Naive thymus-derived CD4-positive, alpha-beta T cell (primary cell): ENCODE data around the gene DIRAS1. TPM values are rescaled to one million over a fixed set of nuclear protein-coding genes. Genes with fewer than 3 reads are reported as not detected.
A peak's percentile ranks its signal among the peaks of the same experiment; 100 is the strongest.

Experiments
- ATAC-seq: fragments of 150-1000 bp; cut with Tn5 transposase; 2 replicates; pipeline ENCODE4 v1.10.0; 2021; ENCODE audit warnings: mild to moderate bottlenecking, moderate library complexity
- CTCF ChIA-PET: fragments of 350-600 bp; sonication (Branson Sonifier 250); formaldehyde crosslinking; loops from one replicate; lab custom pipeline; 2021; ENCODE audit warnings: antibody characterized with exemption; lab: Charles Lee
- POLR2A ChIA-PET: fragments of 350-600 bp; sonication (Branson Sonifier 250); formaldehyde crosslinking; loops from one replicate; lab custom pipeline; 2021; ENCODE audit warnings: antibody characterized with exemption, inconsistent platforms; lab: Charles Lee
- DNase-seq, 9 donors: peaks; one replicate each; pipeline versions ENCODE4 v3.0.0 to v3.0.0-alpha.2; 2020 to 2022; ENCODE audit warnings: mixed read lengths in 1 of 9
- H3K27ac ChIP-seq: one replicate; pipeline ENCODE4 v1.7.0; 2013; ENCODE audit warnings: mild to moderate bottlenecking, low read depth, low read length, moderate library complexity
- H3K27me3 ChIP-seq, 2 donors: one replicate each; pipeline ENCODE4 v1.7.0; 2013; ENCODE audit warnings: low read length in 2 of 2, mild to moderate bottlenecking in 2 of 2, moderate library complexity in 2 of 2; ENCODE audit not compliant: control insufficient read depth in 2 of 2, insufficient read depth in 2 of 2
- H3K36me3 ChIP-seq, 3 experiments: 1 replicate in 2 of 3; 2 replicates in 1 of 3; pipeline ENCODE4 v1.7.0; 2013; ENCODE audit warnings: low read length in 3 of 3, mild to moderate bottlenecking in 3 of 3, moderate library complexity in 1 of 3; ENCODE audit not compliant: insufficient read depth in 3 of 3, control insufficient read depth in 2 of 3
- H3K4me1 ChIP-seq, 2 donors: one replicate each; pipeline ENCODE4 v1.7.0; 2013; ENCODE audit warnings: low read length in 2 of 2, mild to moderate bottlenecking in 2 of 2, moderate library complexity in 1 of 2; ENCODE audit not compliant: control insufficient read depth in 2 of 2, insufficient read depth in 2 of 2
- H3K4me3 ChIP-seq: 2 replicates; pipeline ENCODE4 v1.7.0; 2013; ENCODE audit warnings: mild to moderate bottlenecking, low read length
- H3K9me3 ChIP-seq, 3 experiments: 1 replicate in 2 of 3; 2 replicates in 1 of 3; pipeline ENCODE4 v1.7.0; 2013; ENCODE audit warnings: low read length in 3 of 3; ENCODE audit not compliant: control insufficient read depth in 2 of 3
- H3K27ac Mint-ChIP-seq, 9 donors: one replicate each; pipeline ENCODE4 v1.8.0; 2020 to 2022; ENCODE audit warnings: mixed read lengths in 9 of 9, mild to moderate bottlenecking in 8 of 9, moderate library complexity in 5 of 9, inconsistent platforms in 2 of 9
- H3K27me3 Mint-ChIP-seq, 5 donors: one replicate each; pipeline ENCODE4 v1.8.0; 2021 to 2022; ENCODE audit warnings: mixed read lengths in 5 of 5, mild to moderate bottlenecking in 1 of 5
- H3K36me3 Mint-ChIP-seq, 5 donors: one replicate each; pipeline ENCODE4 v1.8.0; 2020 to 2022; ENCODE audit warnings: mixed read lengths in 5 of 5, mild to moderate bottlenecking in 3 of 5, inconsistent platforms in 1 of 5
- H3K4me1 Mint-ChIP-seq, 7 donors: one replicate each; pipeline ENCODE4 v1.8.0; 2020 to 2022; ENCODE audit warnings: mixed read lengths in 7 of 7, mild to moderate bottlenecking in 3 of 7, inconsistent platforms in 1 of 7
- H3K4me3 Mint-ChIP-seq, 10 donors: one replicate each; pipeline ENCODE4 v1.8.0; 2020 to 2022; ENCODE audit warnings: mild to moderate bottlenecking in 10 of 10, mixed read lengths in 10 of 10, moderate library complexity in 6 of 10, inconsistent platforms in 2 of 10
- H3K9me3 Mint-ChIP-seq, 11 donors: one replicate each; pipeline ENCODE4 v1.8.0; 2020 to 2022; ENCODE audit warnings: mixed read lengths in 11 of 11, mild to moderate bottlenecking in 4 of 11, inconsistent platforms in 1 of 11, moderate library complexity in 1 of 11
- intact Hi-C, 2 donors: fragments of 100-400 bp; cut with micrococcal nuclease; formaldehyde crosslinking; loops; one replicate each; pipeline ENCODE4 v1.15.1; 2023
- polyA plus RNA-seq, 2 donors: library from polyadenylated mRNA; unstranded; fragments of 300-500 nt; fragmentation: Illumina TruSeq; gene quantifications; one replicate each; pipeline ENCODE4 v1.2.3, GENCODE V29; 2021
- total RNA-seq, 6 experiments: library from RNA in 5 of 6; stranded (reverse) in 5 of 6; gene quantifications; 1 replicate in 5 of 6; 2 replicates in 1 of 6; pipeline ENCODE4 v1.2.3 and lab custom pipeline; 2021 to 2026

The DIRAS1 gene
- total and polyA plus RNA-seq, 7 experiments from 2014 or later = 0.07 to 0.53 (median 0.33) TPM; not detected in 3

- no peaks in the 10 kb centered on the region for H3K36me3 ChIP-seq
- ATAC-seq = no peak
- no peak overlapping the region for H3K27ac ChIP-seq
- H3K27ac Mint-ChIP-seq = peak overlapping the region in 2 of 9 donors; percentile 5 to 77
- intact Hi-C loops = no loop called here
- H3K4me3 Mint-ChIP-seq = peak overlapping the region in 3 of 10 donors; percentile 5 to 9 (median 9)
- peaks cover 0 to 4% (median 0%) of the 10 kb centered on the region in 11 donors for H3K9me3 Mint-ChIP-seq
- no peaks in the 10 kb centered on the region for H3K36me3 Mint-ChIP-seq
- ChIA-PET CTCF (interaction anchor here (0.7 to 1.0 kb wide), 2 partner anchors 111 to 137 kb away, joined by 3 to 6 read pairs; partner anchors contain the start of gene ZNF555), POLR2A (no interaction called here)
- H3K4me1 ChIP-seq = peaks cover 0 to 16% of the 10 kb centered on the region in 2 donors
- no peaks in the 10 kb centered on the region for H3K27me3 ChIP-seq
- H3K4me3 ChIP-seq = no peak overlapping the region
- H3K4me1 Mint-ChIP-seq = peaks cover 6 to 36% (median 33%) of the 10 kb centered on the region in 7 donors
- DNase-seq = no peak
- H3K9me3 ChIP-seq = no peaks in the 10 kb centered on the region
- peaks cover 0 to 12% (median 0%) of the 10 kb centered on the region in 5 donors for H3K27me3 Mint-ChIP-seq
These were observed 17.4 kb downstream of the DIRAS1 start for GRCh38 chr19:2703691-2704216.

- POLR2A ChIA-PET = no interaction called here
- intact Hi-C loops = no loop called here
These were observed 18.1 kb downstream of the DIRAS1 start for GRCh38 chr19:2703077-2703437.

GRCh38 chr19:2702170-2703076 lies 18.7 kb downstream of the DIRAS1 start, which contains the start of gene GNG7:
Gene GNG7 (minus strand): TSS chr19:2702694. CDS start chr19:2520688, 182,006 bp downstream.
- Histone ChIP-seq H3K4me3 (peak within 1 kb of the TSS; percentile 39), H3K36me3 (no peaks in the 10 kb centered on the region), H3K27me3 (no peaks in the 10 kb centered on the region), H3K4me1 (peaks cover 0 to 16% of the 10 kb centered on the region in 2 donors), H3K27ac (peak within 1 kb of the TSS; percentile 67), H3K9me3 (no peaks in the 10 kb centered on the region)
- intact Hi-C loops = loop anchor here in 1 of 2 donors (1.0 kb wide), 3 partner anchors 38 to 275 kb away; partner anchors contain the start of genes SLC39A3, THOP1 and TIMM13
- peak; percentile 100 for ATAC-seq
- ChIA-PET POLR2A (interaction anchor here (0.6 to 2.1 kb wide), 6 partner anchors 9 to 250 kb away, joined by 3 to 11 read pairs (median 5); partner anchors contain the start of gene GADD45B), CTCF (interaction anchor here (0.5 to 0.6 kb wide), 4 partner anchors 54 to 439 kb away, joined by 3 to 7 read pairs (median 4); no protein-coding TSS in a partner anchor)
- peak within 1 kb of the TSS; percentile 69 to 87 (median 78) for H3K4me3 Mint-ChIP-seq
- peaks cover 0 to 4% (median 0%) of the 10 kb centered on the region in 11 donors for H3K9me3 Mint-ChIP-seq
- peaks cover 6 to 41% (median 39%) of the 10 kb centered on the region in 7 donors for H3K4me1 Mint-ChIP-seq
- peaks cover 0 to 12% (median 0%) of the 10 kb centered on the region in 5 donors for H3K27me3 Mint-ChIP-seq
- DNase-seq = peak; percentile 92 to 98 (median 96)
- H3K27ac Mint-ChIP-seq = peak within 1 kb of the TSS; percentile 23 to 90 (median 72)
- no peaks in the 10 kb centered on the region for H3K36me3 Mint-ChIP-seq

More at GRCh38 chr19:2703077-2703437, 18.1 kb downstream of the DIRAS1 start:
- Mint-ChIP-seq H3K27ac (peak overlapping the region in 6 of 9 donors; percentile 54 to 90 (median 80)), H3K36me3 (no peaks in the 10 kb centered on the region), H3K9me3 (peaks cover 0 to 4% (median 0%) of the 10 kb centered on the region in 11 donors), H3K27me3 (peaks cover 0 to 12% (median 0%) of the 10 kb centered on the region in 5 donors), H3K4me3 (peak overlapping the region; percentile 69 to 86 (median 77)), H3K4me1 (peaks cover 6 to 40% (median 39%) of the 10 kb centered on the region in 7 donors)
- no peaks in the 10 kb centered on the region for H3K9me3 ChIP-seq
- H3K4me1 ChIP-seq = peaks cover 0 to 16% of the 10 kb centered on the region in 2 donors
- DNase-seq (no peak), ATAC-seq (no peak)
- H3K27me3 ChIP-seq = no peaks in the 10 kb centered on the region
- no peaks in the 10 kb centered on the region for H3K36me3 ChIP-seq
- CTCF ChIA-PET = no interaction called here
- no peak overlapping the region for H3K27ac ChIP-seq
- peak overlapping the region; percentile 18 for H3K4me3 ChIP-seq

GRCh38 chr19:2701361-2702169 lies 19.6 kb downstream of the DIRAS1 start:
- DNase-seq (no peak), ATAC-seq (no peak)
- Histone ChIP-seq H3K9me3 (no peaks in the 10 kb centered on the region), H3K36me3 (no peaks in the 10 kb centered on the region), H3K27me3 (no peaks in the 10 kb centered on the region), H3K4me3 (peak overlapping the region; percentile 39), H3K4me1 (peaks cover 0 to 16% of the 10 kb centered on the region in 2 donors), H3K27ac (peak overlapping the region; percentile 67)
- Mint-ChIP-seq H3K9me3 (peaks cover 0 to 4% (median 0%) of the 10 kb centered on the region in 11 donors), H3K27me3 (peaks cover 0 to 12% (median 0%) of the 10 kb centered on the region in 5 donors), H3K4me1 (peaks cover 6 to 44% (median 39%) of the 10 kb centered on the region in 7 donors), H3K36me3 (no peaks in the 10 kb centered on the region), H3K4me3 (peak overlapping the region; percentile 57 to 87 (median 75)), H3K27ac (peak overlapping the region in 7 of 9 donors; percentile 41 to 88 (median 62))
- intact Hi-C loops = loop anchor here in 1 of 2 donors (1.0 kb wide), 3 partner anchors 39 to 274 kb away; partner anchors contain the start of genes SLC39A3, THOP1 and TIMM13
- ChIA-PET CTCF (interaction anchor here (0.5 to 0.6 kb wide), 5 partner anchors 47 to 438 kb away, joined by 3 to 7 read pairs (median 4); no protein-coding TSS in a partner anchor), POLR2A (interaction anchor here (0.6 to 2.1 kb wide), 6 partner anchors 9 to 249 kb away, joined by 3 to 11 read pairs (median 5); partner anchors contain the start of gene GADD45B)

- Histone ChIP-seq H3K36me3 (no peaks in the 10 kb centered on the region), H3K27me3 (no peaks in the 10 kb centered on the region), H3K27ac (no peak overlapping the region), H3K9me3 (no peaks in the 10 kb centered on the region), H3K4me1 (peaks cover 0 to 16% of the 10 kb centered on the region in 2 donors), H3K4me3 (no peak overlapping the region)
- Mint-ChIP-seq H3K36me3 (no peaks in the 10 kb centered on the region), H3K4me1 (peaks cover 6 to 44% (median 39%) of the 10 kb centered on the region in 7 donors), H3K4me3 (peak overlapping the region in 9 of 10 donors; percentile 15 to 87 (median 70)), H3K27me3 (peaks cover 0 to 12% (median 0%) of the 10 kb centered on the region in 5 donors), H3K9me3 (peaks cover 0 to 4% (median 0%) of the 10 kb centered on the region in 11 donors), H3K27ac (peak overlapping the region in 8 of 9 donors; percentile 3 to 70 (median 51))
- intact Hi-C loops = no loop called here
- ChIA-PET POLR2A (interaction anchor here (1.2 to 2.1 kb wide), 4 partner anchors 10 to 250 kb away, joined by 5 to 11 read pairs (median 6); partner anchors contain the start of gene GADD45B), CTCF (interaction anchor here (0.5 kb wide), 1 partner anchor 47 kb away, joined by 4 read pairs; no protein-coding TSS in a partner anchor)
- ATAC-seq (no peak), DNase-seq (no peak)
These were observed 20.4 kb downstream of the DIRAS1 start for GRCh38 chr19:2700660-2701360.
